Measurements from ENCODE around the gene ZNF785. TPM values are rescaled to one million over a fixed set of nuclear protein-coding genes. Genes with fewer than 3 reads are reported as not detected.

Gene ZNF785
- total and polyA plus RNA-seq, 2 of the 13 experiments (the other 11 are each of a cell fraction or from before 2014, with no cell fraction given), result 0.01 TPM; not detected in 1

- TF ChIP-seq SMARCC2 (IDR thresholded peaks at IDR 0.05) (no peak), GATAD2A (CRISPR knock-in tag; IDR thresholded peaks at IDR 0.05) (peak; percentile 90), NFKBIZ (CRISPR knock-in tag; IDR thresholded peaks at IDR 0.05) (no peak), NRL (CRISPR knock-in tag; IDR thresholded peaks at IDR 0.05; ENCODE audit: borderline replicate concordance) (peak; percentile 99), PITX1 (CRISPR knock-in tag; IDR thresholded peaks at IDR 0.05) (peak; percentile 40; the same call in 1 of the 2 replicates), ARID2 (CRISPR knock-in tag; IDR thresholded peaks at IDR 0.05; ENCODE audit: borderline replicate concordance) (no peak; the same call in 1 of the 2 replicates), CHD4 (IDR thresholded peaks at IDR 0.05; ENCODE audit: borderline replicate concordance, low read length) (no peak), ZNF33A (CRISPR knock-in tag; IDR thresholded peaks at IDR 0.05; ENCODE audit: borderline replicate concordance) (peak; percentile 98; the same call in 1 of the 2 replicates), ZNF570 (CRISPR knock-in tag; IDR thresholded peaks at IDR 0.05; ENCODE audit: borderline replicate concordance) (no peak; the same call in 1 of the 2 replicates), MLLT10 (CRISPR knock-in tag; IDR thresholded peaks at IDR 0.05) (0 out of 2 replicates have a peak, but pooled peaks have one; percentile 69), SMAD3 (CRISPR knock-in tag; IDR thresholded peaks at IDR 0.05) (peak; percentile 83; the same call in 1 of the 2 replicates), FOXK1 (CRISPR knock-in tag; IDR thresholded peaks at IDR 0.05; ENCODE audit: borderline replicate concordance, low read depth) (no peak; the same call in none of the 2 replicates), SRSF9 (IDR thresholded peaks at IDR 0.05; ENCODE audit: borderline replicate concordance, insufficient read depth, low read depth, low read length, poor library complexity, severe bottlenecking) (no peak), ZNF432 (CRISPR knock-in tag; IDR thresholded peaks at IDR 0.05; ENCODE audit: borderline replicate concordance) (no peak), SETDB1 (CRISPR knock-in tag; IDR thresholded peaks at IDR 0.05; ENCODE audit: borderline replicate concordance) (no peak), NFIB (CRISPR knock-in tag; IDR thresholded peaks at IDR 0.05; ENCODE audit: borderline replicate concordance) (no peak), ZMYM3 (CRISPR knock-in tag; IDR thresholded peaks at IDR 0.05) (peak; percentile 57; the same call in 1 of the 2 replicates), ZNF557 (CRISPR knock-in tag; IDR thresholded peaks at IDR 0.05) (peak; percentile 79)
- TF ChIP-seq, protein P1, sequence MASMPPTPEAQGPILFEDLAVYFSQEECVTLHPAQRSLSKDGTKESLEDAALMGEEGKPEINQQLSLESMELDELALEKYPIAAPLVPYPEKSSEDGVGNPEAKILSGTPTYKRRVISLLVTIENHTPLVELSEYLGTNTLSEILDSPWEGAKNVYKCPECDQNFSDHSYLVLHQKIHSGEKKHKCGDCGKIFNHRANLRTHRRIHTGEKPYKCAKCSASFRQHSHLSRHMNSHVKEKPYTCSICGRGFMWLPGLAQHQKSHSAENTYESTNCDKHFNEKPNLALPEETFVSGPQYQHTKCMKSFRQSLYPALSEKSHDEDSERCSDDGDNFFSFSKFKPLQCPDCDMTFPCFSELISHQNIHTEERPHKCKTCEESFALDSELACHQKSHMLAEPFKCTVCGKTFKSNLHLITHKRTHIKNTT (CRISPR knock-in tag; IDR thresholded peaks at IDR 0.05), result no peak
- TF ChIP-seq, protein P2, sequence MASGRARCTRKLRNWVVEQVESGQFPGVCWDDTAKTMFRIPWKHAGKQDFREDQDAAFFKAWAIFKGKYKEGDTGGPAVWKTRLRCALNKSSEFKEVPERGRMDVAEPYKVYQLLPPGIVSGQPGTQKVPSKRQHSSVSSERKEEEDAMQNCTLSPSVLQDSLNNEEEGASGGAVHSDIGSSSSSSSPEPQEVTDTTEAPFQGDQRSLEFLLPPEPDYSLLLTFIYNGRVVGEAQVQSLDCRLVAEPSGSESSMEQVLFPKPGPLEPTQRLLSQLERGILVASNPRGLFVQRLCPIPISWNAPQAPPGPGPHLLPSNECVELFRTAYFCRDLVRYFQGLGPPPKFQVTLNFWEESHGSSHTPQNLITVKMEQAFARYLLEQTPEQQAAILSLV (CRISPR knock-in tag; IDR thresholded peaks at IDR 0.05; ENCODE audit: borderline replicate concordance), result peak; percentile 82; the same call in 1 of the 2 replicates
- TF ChIP-seq, protein P3, sequence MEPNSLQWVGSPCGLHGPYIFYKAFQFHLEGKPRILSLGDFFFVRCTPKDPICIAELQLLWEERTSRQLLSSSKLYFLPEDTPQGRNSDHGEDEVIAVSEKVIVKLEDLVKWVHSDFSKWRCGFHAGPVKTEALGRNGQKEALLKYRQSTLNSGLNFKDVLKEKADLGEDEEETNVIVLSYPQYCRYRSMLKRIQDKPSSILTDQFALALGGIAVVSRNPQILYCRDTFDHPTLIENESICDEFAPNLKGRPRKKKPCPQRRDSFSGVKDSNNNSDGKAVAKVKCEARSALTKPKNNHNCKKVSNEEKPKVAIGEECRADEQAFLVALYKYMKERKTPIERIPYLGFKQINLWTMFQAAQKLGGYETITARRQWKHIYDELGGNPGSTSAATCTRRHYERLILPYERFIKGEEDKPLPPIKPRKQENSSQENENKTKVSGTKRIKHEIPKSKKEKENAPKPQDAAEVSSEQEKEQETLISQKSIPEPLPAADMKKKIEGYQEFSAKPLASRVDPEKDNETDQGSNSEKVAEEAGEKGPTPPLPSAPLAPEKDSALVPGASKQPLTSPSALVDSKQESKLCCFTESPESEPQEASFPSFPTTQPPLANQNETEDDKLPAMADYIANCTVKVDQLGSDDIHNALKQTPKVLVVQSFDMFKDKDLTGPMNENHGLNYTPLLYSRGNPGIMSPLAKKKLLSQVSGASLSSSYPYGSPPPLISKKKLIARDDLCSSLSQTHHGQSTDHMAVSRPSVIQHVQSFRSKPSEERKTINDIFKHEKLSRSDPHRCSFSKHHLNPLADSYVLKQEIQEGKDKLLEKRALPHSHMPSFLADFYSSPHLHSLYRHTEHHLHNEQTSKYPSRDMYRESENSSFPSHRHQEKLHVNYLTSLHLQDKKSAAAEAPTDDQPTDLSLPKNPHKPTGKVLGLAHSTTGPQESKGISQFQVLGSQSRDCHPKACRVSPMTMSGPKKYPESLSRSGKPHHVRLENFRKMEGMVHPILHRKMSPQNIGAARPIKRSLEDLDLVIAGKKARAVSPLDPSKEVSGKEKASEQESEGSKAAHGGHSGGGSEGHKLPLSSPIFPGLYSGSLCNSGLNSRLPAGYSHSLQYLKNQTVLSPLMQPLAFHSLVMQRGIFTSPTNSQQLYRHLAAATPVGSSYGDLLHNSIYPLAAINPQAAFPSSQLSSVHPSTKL (CRISPR knock-in tag; IDR thresholded peaks at IDR 0.05), result peak; percentile 78
- TF ChIP-seq, protein P4, sequence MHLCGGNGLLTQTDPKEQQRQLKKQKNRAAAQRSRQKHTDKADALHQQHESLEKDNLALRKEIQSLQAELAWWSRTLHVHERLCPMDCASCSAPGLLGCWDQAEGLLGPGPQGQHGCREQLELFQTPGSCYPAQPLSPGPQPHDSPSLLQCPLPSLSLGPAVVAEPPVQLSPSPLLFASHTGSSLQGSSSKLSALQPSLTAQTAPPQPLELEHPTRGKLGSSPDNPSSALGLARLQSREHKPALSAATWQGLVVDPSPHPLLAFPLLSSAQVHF (CRISPR knock-in tag; IDR thresholded peaks at IDR 0.05), result peak; percentile 95; the same call in 1 of the 2 replicates
These were observed 24.7 kb upstream of the ZNF785 start, which contains the start of gene ZNF689 (continued) for GRCh38 chr16:30609926-30610839.
